Non-pigmented ciliary epithelial cell (primary cell): ENCODE data around the gene SEPTIN7.
A peak's percentile ranks its signal among the peaks of the same experiment; 100 is the strongest.

Experiments used
- DNase-seq: peaks from one replicate; pipeline ENCODE4 v3.0.0-alpha.2; 2010; ENCODE audit warnings: low read depth

SEPTIN7 gene

GRCh38 chr7:35787925-35788324 lies 12.9 kb upstream of the SEPTIN7 start:
- no peak for DNase-seq

- no peak for DNase-seq
These were observed 8.4 kb upstream of the SEPTIN7 start for GRCh38 chr7:35792472-35792871.

- DNase-seq, result no peak
These were observed 7.9 kb upstream of the SEPTIN7 start for GRCh38 chr7:35792873-35793489.

- no peak for DNase-seq
These were observed 3.5 kb upstream of the SEPTIN7 start for GRCh38 chr7:35797311-35797710.

- DNase-seq, result no peak
These were observed 775 bp upstream of the SEPTIN7 start for GRCh38 chr7:35799846-35800717.

GRCh38 chr7:35801392-35802101 lies 690 bp downstream of the SEPTIN7 start:
- DNase-seq, result no peak

GRCh38 chr7:35802102-35802466 lies 1.2 kb downstream of the SEPTIN7 start:
- DNase-seq, result no peak

GRCh38 chr7:35802649-35803048 lies 1.8 kb downstream of the SEPTIN7 start:
- no peak for DNase-seq

- no peak for DNase-seq
These were observed 3.5 kb downstream of the SEPTIN7 start for GRCh38 chr7:35804231-35804970.

GRCh38 chr7:35805876-35806275 lies 5.0 kb downstream of the SEPTIN7 start:
- no peak for DNase-seq

GRCh38 chr7:35816514-35816913 lies 15.7 kb downstream of the SEPTIN7 start:
- DNase-seq, result no peak

- no peak for DNase-seq
These were observed 16.3 kb downstream of the SEPTIN7 start for GRCh38 chr7:35817181-35817580.

- no peak for DNase-seq
These were observed 17.1 kb downstream of the SEPTIN7 start for GRCh38 chr7:35817930-35818329.

GRCh38 chr7:35818513-35818912 lies 17.7 kb downstream of the SEPTIN7 start:
- no peak for DNase-seq

GRCh38 chr7:35819310-35819709 lies 18.5 kb downstream of the SEPTIN7 start:
- no peak for DNase-seq

- no peak for DNase-seq
These were observed 19.3 kb downstream of the SEPTIN7 start for GRCh38 chr7:35819954-35820703.

GRCh38 chr7:35820858-35821257 lies 20.0 kb downstream of the SEPTIN7 start:
- DNase-seq, result no peak

GRCh38 chr7:35823440-35823839 lies 22.6 kb downstream of the SEPTIN7 start:
- DNase-seq, result no peak

GRCh38 chr7:35825974-35826373 lies 25.1 kb downstream of the SEPTIN7 start:
- no peak for DNase-seq

- DNase-seq, result no peak
These were observed 25.9 kb downstream of the SEPTIN7 start for GRCh38 chr7:35826751-35827150.

GRCh38 chr7:35828817-35829216 lies 28.0 kb downstream of the SEPTIN7 start:
- DNase-seq, result no peak

GRCh38 chr7:35831208-35831607 lies 30.4 kb downstream of the SEPTIN7 start:
- DNase-seq, result peak; percentile 8
